Measurements from ENCODE around the gene TIPRL.
A peak's percentile ranks its signal among the peaks of the same experiment; 100 is the strongest.
"Not testable (repeated sequence)": the region's sequence is repeated elsewhere in the genome, so short reads cannot be mapped to it uniquely, and the experiment has no call there.

The TIPRL gene

DNA sequence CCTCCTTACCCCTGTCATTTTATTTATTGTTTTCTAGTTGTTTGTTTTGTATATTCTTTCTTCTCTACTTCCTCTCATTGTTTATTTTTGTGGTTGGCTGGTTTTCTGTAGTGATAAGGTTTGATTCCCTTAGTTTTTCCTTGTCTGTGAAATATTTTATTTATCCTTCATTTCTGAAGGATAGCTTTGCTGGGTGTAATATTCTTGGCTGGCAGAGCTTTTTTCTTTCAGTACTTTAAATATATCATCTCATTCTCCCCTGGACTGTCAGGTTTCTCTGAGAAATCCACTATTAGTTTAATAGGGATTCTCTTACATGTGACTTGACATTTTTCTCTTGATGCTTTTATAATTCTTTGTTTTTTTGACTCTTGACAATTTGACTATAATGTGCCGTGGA, 18.8 kb upstream of the TIPRL start:
- no peak for DNase-seq

DNA sequence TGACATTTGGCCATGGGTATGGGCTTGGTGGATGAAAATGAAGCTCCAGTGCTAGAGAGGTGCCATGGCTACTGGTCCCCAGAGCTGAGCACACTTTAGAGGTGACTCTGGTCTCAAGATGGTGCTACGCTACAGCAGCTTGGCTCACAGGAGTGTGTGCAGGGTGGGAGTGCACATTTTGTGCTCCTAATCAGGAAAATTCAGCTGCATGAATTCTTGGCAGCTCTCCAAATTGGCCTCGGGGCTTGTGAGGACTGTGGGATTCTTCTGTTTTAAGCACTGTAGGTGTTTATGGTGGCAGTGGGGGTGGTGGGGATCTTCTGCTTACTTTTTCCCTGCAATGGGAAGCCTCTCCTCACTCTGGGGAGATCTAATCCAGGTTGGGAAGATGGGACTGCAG, 17.3 kb upstream of the TIPRL start:
- peak in 2 of 3 experiments; percentile 26 to 76 for DNase-seq

DNA sequence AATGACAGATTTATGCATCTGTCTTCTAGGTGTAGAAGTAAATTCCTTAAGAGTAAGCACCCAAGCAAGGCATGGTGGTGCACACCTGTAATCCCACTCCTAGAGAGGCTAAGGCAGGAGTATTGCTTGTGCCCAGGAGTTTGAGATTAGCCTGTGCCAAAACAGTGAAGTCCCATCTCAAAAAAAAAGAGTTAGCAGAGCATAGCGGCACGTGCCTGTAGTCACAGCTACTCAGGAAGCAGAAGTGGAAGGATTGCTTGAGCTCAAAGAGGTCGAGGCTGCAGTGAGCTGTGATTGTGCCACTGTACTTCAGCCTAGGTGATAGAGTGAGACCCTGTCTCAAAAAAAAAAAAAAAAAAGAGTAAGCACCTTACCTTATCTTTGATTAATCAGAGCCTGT, 15.1 kb upstream of the TIPRL start:
- DNase-seq: no peak

DNA sequence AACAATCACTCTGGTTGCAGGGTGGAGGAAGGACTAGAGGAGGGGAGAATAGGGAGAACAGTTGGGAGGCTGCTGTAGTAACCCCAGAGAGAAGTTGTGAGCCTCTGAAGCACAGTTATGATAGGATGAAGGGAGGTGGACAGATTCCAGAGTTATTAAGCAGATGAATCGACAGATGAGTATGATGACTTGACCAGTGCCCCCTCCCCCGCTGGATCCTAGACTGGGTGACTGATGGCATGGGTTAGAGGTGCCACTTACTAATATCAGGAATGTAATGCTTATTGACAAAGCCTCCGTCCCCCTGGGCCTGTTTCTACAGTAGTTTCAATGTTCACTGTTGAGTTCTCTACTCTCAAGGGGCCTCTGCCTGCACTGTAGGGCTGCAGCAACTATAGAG, 14.0 kb upstream of the TIPRL start:
- no peak for DNase-seq

DNA sequence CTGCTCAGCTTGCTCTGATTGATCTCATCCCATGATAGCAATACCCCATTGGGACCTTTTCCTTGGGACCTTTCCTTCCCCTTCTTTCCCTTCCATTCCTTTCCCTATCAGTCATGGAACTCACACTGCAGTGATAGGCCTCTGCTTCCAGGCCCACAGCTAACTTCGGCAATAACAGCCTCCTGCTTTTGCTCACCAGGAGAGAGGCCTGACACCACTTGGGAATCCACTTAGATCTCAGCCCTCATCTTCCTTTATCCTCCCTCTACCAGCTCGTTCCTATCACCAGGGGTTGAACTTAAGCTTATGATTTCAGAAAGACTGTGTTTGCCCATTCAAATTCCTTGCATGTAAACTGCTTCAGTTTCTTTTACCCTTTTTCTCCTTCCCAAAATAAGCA, 11.0 kb upstream of the TIPRL start:
- no peak for DNase-seq

DNA sequence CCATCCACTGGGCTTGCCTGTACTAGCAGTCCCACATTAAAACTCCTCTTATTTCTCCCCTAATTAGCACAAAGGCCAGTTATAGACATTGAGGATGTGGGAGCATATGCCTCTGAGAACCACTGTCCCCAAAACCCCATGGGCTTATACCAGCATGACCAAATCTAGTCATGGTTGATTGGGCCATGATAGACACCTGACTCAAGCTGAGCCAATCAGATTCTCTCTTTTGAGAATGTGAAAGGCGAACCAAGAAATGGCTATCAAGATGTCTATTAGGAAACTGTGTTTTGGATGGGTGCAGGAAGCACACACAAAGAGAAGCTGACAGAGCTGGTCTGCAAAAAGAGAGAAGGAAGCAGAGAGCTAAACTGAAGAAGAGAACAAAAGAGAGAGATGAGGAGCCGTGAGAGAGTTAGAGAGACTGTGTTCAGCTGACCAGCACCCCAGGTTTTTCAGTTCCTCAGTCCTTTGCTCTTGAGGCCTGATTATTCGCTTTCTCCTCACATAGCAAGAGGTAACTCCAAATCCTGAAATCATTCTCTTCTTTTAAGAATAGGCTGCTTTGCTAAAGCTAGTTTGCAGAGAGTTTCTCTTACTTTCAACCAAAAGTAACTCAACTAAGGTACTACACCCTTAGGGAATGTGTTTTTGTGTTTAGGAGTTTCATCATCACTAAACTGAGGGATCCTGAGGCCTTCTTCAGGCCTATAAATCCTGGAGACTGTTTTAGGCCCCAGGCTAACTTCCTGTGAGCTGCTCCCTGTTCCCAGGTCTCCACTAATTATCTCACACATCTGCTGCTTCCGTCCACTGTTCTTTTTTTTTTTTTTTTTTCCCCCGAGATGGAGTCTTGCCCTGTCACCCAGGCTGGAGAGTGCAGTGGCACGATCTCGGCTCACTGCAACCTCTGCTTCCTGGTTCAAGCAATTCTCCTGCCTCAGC, 7.9 kb upstream of the TIPRL start:
- DNase-seq: peak in 1 of 3 experiments; percentile 32

DNA sequence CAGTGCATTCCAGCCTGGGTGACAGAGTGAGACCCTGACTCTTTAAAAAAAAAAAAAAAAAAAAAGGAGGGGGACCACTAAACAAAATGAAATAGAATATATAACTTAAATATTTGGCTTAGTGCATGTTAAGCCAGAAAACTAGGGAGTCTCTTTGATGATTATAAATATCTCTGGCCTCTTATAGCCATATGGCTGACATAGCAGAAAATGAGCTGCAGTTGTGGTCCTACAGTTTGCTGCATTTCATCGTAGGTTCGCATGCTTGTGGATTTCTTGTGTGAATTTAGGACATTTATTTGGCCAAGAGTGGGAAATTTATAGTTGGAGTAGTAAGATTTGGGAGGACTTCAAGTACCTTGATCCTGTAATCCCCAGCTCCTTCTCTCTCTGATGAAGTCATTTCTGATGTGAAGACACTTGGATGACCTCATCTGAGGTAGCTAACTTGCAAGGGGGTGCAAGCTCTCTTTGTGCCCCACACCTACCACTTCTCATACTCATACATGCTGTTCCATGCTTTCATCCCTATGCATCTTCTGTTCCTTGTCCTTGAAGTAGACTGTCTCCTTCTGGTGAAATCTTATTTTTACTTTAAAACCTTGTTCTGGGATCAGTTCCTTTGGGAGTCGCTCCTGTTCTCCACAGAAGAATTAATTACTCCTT, 6.4 kb upstream of the TIPRL start:
- DNase-seq: no peak

DNA sequence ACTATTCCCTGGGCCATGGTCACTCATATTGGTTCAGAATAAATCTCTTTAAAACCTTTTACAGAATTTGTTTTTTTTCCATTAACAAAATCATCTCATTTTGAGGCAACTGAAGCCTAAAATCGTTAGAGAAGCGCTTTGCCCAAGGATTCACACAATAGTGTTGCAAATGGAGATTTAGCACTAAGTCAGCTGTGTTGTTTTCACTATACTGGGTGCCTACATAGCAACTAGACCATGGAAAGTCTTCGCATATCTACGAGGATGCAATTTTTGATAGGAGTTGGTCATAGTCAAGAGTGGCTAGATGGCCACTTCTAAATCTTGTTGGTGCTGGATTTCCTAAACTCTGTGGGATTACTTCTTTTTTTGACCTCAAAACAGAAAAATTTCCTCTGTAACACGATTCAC, 530 bp upstream of the TIPRL start:
- no peak for DNase-seq

DNA sequence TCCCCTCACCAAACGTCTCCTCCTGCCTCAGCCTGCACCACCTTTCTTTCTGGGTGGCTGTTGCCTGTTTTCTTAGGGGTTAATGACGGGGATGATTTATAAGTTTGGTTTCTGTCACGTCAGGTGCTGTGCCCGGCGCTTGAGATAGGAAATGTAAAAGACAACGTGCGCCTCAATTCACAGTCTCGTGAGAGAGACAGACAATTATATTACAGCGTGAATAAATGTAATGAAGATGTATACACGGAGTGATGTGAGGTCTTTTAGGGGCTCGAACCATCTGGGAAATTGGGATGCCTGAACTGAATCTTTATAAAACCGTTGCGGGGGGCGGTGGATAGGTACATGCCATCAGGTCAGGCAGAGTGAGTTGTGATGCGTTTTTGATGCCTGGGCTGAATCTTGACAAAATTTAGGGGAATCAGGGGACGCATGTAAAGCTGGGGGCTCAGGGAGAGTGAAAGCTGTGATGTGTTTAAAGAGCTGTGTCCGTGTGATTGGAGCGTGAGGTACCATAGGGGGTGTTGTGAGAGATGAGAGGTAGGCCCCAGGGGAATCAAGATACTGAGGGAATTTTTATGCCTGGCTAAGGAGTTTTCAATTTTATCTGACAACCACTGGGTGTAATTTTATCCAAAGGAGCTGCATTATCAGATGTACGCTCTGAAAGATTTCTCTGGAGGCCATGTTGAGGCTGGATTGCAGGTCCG, 831 bp downstream of the TIPRL start:
- peak; percentile 37 to 63 (median 61) for DNase-seq

DNA sequence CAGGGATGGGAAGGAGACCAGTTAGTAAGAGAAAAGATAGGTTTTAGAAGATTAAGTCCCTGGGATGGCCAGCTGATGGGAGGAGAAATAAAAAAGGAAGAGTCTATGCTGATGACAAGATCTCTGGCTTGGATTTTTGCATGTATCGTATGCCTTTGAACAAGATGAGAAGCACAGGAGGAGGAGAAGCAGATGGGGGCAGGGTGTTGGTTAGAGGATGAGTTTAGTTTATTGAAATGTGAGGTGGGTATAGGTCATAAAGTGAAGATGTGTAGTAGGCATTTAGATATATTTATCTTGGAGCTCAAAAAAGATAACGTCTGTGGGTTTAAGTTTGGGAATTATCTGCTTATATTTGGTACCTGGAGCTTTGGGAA, 1.4 kb downstream of the TIPRL start:
- DNase-seq: no peak

DNA sequence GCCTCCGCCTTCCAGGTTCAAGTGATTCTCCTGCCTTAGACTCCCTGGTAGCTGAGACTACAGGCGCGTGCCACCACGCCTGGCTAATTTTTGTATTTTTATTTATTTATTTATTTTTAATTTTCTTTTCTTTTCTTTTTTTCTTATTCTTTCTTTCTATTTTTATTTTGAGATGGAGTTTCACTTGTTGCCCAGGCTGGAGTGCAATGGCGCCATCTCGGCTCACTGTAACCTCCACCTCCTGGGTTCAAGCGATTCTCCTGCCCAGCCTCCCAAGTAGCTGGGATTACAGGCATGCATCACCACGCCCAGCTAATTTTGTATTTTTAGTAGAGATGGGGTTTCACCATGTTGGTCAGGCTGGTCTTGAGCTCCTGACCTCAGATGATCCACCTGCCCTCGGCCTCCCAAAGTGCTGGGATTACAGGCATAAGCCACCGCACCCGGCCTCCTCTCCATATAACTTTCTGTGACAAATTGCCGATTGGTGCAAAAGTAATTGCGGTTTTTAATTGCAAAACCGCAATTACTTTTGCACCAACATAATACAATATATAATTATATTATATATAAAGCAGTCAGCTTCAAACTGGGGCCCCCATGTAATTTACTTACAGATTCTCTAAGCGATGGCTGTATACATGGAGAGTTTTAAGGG, 2.4 kb downstream of the TIPRL start:
- DNase-seq: not testable (repeated sequence)

DNA sequence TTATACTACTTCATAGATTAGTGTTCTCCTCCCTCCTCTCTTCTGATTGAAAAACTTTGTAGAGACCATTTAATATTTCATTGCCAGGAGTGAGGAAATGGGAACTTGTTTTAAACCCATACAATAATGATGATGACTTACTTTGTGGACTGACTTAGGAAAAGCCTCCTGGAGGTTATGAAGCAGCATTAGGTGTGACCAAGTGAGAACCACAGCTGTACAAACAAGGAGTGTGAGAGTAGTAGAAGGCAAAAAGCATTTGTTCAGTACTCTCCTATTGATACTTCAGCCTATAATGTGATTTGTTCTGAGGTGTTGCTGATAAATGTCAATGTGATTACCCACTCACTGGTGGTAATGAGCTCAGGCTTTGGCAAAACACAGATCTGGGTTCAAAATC, 8.4 kb downstream of the TIPRL start:
- no peak for DNase-seq

DNA sequence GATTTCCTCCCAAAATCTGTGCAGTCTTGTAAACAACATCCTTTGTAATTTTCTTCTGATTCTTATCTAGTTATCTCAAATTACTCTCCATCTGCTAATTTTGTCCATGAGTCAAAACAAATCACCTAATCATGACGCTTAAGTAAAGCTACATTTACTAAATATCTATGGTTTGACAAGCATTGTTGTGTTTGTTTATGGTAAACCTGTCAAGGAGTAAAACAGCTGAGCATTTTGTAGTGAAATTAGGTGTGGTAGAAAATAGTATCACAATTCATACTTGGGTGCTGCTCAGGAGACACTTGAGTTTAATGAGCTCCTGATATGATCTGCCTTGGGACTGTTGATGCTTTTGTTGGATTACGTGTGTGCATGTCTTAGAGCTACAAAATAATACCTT, 11.6 kb downstream of the TIPRL start:
- no peak for DNase-seq

DNA sequence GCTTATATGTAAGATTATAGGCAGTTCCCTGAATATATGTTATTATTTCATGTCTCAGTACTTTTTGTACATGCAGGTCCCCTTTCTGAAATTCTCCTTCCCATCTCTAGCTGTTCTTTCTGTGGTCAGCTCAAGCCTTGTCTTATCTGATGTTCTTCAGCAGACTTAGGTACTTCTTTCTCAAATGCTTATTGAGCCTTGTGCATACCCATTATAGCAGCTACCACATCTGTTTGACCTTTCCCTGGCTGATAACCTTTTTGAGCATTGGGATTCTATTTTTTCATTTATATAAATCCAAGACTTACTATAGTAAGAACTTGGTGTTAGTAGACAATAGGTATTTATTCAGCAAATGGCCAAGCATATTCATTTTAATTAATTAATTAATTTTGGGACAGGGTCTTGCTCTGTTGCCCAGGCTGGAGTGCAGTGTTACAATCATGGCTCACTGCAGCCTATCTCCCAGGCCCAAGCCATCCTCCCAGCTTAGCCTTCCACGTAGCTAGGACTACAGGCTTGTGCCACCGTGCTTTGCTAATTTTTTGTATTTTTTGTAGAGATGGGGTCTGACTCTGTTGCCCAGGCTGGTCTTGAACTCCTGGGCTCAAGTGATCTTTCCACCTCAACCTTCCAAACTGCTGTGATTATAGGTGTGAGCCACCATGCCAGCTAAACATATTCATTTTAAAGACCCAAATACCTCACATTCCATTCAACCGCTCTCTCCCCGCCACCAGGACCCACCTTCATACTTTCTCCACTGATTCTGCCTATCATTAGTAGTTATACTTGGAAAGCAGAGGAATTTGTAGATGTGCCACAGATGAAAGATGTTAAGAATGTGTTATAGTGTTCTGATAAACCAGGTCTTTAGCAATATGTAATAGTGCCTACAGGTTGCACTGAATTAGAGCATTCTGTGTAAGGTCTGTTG, 16.7 kb downstream of the TIPRL start:
- no peak for DNase-seq

DNA sequence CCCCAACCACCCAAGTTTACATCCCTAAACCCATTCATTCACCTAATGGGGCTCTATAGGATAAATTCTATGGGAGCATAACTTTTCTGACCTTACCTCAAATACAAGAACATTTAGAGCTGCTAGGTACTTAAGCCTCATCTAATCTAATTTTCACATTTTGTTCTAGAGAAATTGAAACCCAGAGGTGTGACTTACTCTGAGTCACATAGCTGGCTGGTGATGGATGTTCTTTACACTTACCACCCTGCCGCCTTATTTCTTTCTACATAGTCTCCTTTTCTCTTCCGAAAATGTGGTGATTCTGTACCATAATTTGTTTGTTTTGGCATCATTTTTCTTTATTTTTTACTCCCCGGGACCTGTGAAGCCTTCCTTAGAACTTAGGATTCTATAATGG, 20.3 kb downstream of the TIPRL start:
- no peak for DNase-seq

DNA sequence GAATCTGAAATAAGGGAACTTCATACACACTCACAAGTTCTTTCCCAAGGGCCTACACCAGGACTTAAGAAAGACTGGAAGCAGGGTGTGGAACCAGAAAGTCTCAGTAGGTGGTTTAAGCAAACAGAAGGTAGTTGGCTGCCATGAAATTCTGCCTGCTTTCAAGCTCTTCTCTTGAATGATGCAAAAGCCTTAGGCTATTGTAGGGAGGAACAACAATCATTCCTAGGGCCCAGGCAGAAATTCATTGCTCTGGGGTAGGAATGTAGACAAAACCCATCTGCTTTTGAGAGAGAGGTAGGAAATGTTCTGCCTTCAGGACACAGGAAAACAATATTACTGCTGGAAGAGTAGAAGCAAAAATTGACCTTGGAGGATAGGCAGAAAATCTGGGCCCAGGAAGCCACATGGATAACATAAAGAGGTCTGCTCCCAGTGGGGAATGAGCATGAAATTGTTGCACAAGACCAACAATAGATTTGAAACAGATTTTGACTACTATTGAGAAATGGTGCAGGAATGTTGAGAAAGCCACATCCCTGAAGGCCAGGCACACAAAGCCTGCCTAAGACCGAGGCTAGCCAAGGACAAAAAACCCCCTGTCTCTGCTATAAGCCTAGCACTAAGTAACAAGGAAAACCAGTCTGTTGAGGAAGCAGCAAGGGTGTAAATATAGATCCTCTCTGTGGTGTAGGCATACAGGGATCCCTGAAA, 24.3 kb downstream of the TIPRL start:
- DNase-seq: no peak

DNA sequence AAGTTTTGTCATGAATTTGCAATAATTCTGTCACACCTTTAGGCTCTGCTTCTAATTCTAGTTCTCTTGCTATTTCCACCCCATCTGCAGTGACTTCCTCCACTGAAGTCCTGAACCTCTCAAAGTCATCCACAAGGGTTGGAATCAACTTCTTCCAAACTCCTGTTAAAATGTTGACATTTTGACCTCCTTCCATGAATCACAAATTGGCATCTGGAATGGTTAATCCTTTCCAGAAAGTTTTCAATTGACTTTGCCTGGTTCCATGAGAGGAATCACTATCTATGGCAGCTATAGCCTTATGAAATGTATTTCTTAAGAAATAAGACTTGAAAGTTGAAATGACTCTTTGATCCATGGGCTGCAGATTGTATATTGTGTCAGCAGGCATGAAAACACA, 27.3 kb downstream of the TIPRL start:
- DNase-seq: no peak

DNA sequence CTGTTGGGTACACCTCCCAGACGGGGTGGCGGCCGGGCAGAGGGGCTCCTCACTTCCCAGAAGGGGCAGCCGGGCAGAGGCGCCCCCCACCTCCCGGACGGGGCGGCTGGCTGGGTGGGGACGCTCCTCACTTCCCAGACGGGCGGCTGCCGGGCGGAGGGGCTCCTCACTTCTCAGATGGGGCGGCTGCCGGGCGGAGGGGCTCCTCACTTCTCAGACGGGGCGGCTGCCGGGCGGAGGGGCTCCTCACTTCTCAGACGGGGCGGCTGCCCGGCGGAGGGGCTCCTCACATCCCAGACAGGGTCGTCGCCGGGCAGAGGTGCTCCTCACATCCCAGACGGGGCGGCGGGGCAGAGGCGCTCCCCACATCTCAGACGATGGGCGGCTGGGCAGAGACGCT, 28.9 kb downstream of the TIPRL start:
- not testable (repeated sequence) for DNase-seq

DNA sequence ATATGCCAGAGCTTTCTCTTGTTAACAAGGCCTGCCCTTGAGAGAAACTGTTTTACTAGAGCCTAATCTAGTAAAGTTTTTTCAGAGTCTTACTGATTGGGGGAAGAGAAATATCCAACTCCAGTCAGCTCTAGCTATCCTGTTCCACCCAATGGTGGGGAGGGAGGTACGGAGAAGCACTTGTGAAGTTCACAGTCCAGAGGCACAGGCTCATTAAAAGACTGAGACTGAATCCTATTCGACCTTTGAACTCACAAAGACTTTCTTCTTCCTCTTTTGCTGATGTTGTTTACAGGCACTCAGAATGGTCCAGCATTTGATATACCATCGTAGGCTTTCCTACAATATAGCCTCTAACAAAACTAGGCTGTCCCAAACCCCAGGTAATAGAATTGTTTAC, 31.6 kb downstream of the TIPRL start:
- DNase-seq: no peak

DNA sequence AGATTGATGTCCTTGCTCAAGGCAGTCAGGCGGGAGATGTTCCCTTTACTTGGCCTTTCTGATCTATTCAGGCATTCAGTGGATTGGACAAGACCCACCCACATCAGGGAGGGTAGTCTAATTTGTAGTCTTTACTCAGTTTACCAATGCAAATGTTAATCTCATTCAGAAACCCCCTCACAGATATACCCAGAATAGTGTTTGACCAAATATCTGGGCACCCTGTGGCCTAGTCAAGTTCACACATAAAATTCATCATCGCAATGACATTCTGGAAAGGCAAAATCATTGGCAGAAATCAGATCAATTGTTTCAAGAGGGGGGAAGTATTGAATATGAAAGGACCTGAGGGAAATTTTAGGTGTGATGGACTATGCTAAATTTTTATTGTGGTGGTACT, 34.6 kb downstream of the TIPRL start:
- DNase-seq: no peak

DNA sequence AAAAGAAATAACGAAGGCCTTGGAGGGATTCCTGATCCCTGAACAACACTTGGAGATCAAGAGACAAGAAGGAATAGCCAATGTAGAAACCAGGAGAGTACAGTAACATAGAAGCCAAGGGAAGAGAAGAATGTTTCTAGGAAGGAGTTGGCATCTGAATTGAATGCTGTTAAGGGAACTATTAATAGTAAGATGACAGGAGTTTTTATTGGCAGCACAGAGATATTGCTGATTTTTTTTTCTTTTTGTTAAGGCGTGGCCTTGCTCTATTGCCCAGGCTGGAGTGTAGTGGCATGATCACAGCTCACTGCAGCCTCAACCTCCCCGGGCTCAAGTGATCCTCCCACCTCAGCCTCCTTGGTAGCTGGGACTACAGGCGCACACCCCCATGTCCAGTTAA, 37.4 kb downstream of the TIPRL start:
- DNase-seq: no peak

All from NCI-H1417 (cell line).